ENCODE data around the gene GSTM2.
A peak's percentile ranks its signal among the peaks of the same experiment; 100 is the strongest.
"Not testable (repeated sequence)": the region's sequence is repeated elsewhere in the genome, so short reads cannot be mapped to it uniquely, and the experiment has no call there.

The GSTM2 gene

GRCh38 chr1:109685399-109685798 lies 17.5 kb downstream of the GSTM2 start:
- not testable (repeated sequence) for DNase-seq

DNA sequence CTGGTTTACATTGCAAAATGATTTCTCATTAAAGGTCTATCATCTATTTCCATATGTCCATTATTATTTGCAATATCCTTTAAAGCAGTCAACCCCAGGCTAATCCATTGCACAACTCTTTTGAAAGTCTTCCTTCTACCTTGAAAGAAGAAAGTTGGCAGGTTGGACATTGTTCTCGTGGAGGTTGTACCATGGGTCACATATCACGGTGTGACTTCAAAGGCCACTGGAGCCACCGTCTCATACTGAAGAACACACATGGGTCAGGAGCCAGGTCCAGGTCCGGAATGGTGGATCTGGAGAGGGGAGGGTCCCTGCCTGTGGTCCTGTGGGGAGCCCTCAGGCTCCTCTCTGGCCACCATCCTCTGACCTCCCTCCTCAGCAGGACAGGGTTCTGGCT lies 18.0 kb downstream of the GSTM2 start:
- not testable (repeated sequence) for DNase-seq

DNA sequence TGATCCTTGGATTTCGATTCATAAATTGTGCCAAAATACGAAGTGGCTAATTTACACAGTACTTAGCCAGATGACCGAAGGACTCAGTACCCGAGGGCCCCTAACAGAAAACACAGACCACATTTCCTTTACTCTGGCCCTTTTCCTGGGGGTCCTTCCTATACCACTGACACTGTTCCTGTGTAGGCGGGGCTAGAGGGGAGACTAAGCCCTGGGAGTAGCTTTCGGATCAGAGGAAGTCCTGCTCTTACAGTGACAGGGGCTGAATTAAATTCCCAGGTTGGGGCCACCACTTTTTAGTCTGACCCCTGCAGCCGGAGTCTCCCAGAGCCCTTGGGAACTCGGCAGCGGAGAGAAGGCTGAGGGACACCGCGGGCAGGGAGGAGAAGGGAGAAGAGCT lies 19.3 kb downstream of the GSTM2 start:
- DNase-seq, result not testable (repeated sequence)

GRCh38 chr1:109687641-109688499 lies 20.0 kb downstream of the GSTM2 start, which contains the start of gene GSTM1:
GSTM1 (plus strand) TSS chr1:109687817; CDS start chr1:109687874, 57 bp downstream.
- DNase-seq, result no peak

- no peak for DNase-seq
Measured at GRCh38 chr1:109689844-109690405, 22.1 kb downstream of the GSTM2 start.

DNA sequence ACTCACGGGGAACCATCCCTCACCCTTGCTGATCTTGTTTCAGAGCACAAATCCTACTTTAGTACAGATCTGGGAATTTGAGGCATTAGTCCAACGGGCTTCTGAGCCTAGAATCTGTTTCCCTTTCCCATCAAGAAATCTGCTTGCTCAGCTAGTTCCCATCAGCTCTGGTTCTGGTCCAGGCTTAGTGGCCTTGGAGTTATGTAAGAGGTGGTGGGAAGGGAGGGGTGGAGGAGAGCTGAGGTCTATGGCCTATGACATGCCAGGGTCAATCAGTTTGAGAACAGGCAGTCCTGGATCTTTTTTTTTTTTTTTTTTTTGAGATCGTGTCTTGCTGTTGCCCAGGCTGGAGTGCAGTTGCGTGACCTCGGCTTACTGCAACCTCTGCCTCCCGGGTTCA lies 23.9 kb downstream of the GSTM2 start:
- DNase-seq, result no peak

GRCh38 chr1:109694400-109694799 lies 26.5 kb downstream of the GSTM2 start:
- not testable (repeated sequence) for DNase-seq

DNA sequence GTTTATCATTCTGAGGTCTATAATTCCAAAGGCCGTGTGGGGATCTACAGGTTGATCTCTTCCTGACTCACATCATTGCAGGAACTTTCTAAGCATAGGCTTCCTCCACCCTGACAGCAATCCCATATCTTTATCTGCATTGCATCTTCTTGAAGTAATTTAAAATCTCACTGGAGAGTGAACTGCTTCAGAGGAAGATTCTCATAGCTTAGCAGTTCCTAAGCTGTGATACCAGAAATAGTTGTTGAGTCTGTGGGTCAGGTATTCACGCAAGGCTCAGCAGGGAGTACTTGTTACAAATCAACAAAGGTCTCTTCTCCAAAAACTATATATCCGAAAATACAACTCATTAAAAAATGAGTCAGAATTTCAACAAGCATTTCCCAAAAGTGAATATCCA lies 27.3 kb downstream of the GSTM2 start:
- not testable (repeated sequence) for DNase-seq

DNA sequence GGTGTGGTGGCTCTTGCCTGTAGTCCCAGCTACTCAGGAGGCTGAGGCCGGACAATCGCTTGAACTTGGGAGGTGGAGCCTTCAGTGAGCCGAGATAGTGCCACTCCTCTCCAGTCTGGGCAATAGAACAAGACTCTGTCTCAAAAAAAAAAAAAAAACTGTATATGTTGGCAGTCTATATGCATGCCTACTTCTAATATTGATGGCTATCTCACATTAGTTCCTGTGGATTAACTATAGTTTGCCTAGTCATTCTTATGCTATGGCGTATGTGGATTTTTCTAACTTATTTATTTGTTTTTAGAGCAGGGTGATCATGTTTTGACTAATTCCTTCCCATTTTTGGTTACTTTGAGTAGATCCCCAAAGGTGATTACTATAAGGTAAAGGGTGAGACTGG lies 29.2 kb downstream of the GSTM2 start:
- DNase-seq, result no peak

DNA sequence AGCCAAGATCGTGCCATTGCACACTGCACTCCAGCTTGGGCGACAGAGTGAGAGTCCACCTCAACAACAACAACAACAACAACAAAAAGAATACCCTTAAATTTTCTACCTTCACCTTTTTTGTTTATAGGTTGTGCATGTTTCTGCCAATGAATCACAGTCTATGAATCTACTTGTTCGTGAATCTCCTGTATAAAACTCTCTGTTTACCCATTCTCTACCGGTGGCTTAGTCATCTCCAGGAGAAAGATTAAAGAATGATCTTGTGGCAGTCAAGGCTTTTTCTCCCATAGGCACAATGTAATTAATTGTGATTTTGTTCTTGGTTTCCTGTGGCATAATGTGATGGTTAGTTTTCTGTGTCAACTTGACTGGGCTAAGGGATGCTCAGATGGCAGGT lies 30.0 kb downstream of the GSTM2 start:
- DNase-seq, result not testable (repeated sequence)

GRCh38 chr1:109702940-109703339 lies 35.1 kb downstream of the GSTM2 start:
- DNase-seq, result peak; percentile 0

GRCh38 chr1:109704173-109704572 lies 36.3 kb downstream of the GSTM2 start:
- peak; percentile 3 for DNase-seq

DNA sequence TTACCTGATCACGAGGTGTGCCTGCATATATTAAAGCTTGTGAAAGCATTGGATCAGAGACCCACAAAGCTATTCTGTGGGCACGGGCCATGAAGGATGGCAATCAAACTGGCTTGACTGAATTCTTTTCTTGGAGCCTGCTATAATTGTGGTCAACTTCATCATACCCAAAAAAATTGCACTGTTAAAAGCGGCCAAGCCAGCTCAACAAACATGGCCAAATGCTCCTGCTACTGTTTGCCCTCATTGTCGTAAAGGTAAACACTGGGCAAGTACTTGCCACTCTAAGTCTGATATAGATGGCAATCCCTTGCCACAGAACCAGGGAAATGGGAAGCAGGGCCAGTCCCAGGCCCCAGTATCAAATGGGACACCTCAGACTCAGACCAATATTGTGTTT lies 37.6 kb downstream of the GSTM2 start:
- no peak for DNase-seq

DNA sequence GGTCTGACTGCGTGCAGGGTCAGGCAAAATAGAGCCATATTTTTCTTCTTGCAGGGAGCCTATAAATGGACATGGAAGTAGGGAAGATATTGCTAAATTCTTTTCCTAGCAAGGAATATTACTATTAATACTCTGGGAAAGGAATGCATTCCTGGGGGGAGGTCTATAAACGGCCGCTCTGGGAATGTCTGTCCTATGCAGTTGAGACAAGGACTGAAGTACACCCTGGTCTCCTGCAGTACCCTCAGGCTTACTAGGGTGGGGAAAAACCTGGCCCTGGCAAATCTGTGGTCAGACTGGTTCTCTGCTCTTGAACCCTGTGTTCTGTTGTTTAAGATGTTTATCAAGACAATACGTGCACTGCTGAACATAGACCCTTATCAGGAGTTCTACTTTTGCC lies 41.1 kb downstream of the GSTM2 start:
- peak; percentile 0 for DNase-seq

- not testable (repeated sequence) for DNase-seq
Measured at GRCh38 chr1:109709822-109710221, 42.0 kb downstream of the GSTM2 start.

- peak; percentile 70 for DNase-seq
Measured at GRCh38 chr1:109711593-109712320, 43.9 kb downstream of the GSTM2 start, which contains the start of gene GSTM5. GSTM5 (plus strand) TSS chr1:109712251; CDS start chr1:109712313, 62 bp downstream.

DNA sequence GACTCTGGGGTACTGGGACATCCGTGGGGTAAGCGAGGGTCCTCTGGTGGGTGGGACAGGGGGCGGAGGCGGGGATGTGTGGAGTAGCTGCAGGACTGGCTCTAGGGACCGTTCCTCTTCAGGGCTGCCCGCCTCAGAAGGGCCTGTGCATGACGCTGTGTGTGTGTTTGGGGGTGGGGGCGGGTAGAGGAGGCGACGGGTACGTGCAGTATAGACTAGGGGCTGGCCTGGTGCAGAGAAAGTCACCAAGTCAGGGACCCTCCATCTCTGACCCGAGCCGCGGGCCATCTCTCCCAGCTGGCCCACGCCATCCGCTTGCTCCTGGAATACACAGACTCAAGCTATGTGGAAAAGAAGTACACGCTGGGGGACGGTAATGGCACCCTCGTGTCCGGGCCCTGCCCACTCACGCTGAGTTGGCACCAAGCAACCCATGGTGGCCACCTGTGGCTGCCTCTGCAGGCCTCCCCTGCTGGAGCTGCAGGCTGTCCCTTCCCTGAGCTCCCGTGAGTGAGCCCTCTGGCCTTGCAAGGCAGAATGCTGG lies 44.5 kb downstream of the GSTM2 start:
- DNase-seq, result no peak

DNA sequence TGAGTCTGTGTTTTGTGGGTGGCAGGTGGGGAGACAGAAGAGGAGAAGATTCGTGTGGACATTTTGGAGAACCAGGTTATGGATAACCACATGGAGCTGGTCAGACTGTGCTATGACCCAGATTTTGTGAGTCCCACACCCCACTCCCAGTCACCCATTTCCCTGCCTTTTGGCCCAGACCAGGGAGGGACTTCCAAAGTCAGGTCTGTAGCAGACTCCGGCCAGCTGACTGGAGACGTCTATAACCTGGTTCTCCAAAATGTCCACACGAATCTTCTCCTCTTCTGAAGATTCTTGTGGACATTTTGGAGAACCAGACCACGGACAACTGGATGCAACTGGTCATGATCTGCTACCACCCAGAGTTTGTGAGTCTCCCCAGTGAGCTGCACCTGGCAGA lies 45.8 kb downstream of the GSTM2 start:
- DNase-seq, result no peak

GRCh38 chr1:109714661-109715372 lies 47.0 kb downstream of the GSTM2 start:
- DNase-seq, result peak; percentile 6

DNA sequence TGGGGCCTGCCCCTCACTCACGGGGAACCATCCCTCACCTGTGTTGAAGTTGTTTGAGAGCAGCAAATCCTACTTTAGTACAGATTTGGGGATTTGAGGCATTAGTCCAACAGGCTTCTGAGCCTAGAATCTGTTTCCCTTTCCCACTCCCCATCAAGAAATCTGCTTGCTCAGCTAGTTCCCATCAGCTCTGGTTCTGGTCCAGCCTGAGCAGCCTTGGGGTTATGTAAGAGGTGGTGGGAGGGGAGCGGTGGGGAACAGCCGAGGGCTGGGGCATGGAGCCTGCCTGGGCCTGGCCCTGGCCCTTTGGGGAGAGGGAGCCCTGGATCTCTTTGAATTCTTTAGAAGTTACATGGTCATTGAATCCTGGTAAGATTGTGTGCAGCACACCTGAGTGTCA lies 48.3 kb downstream of the GSTM2 start:
- DNase-seq, result no peak

GRCh38 chr1:109716570-109717090 lies 48.8 kb downstream of the GSTM2 start:
- no peak for DNase-seq

- DNase-seq, result no peak
Measured at GRCh38 chr1:109717729-109718128, 49.9 kb downstream of the GSTM2 start.

All from eye (tissue), 1 donor.